SK-N-SH (cell line): ENCODE results near the gene RWDD3. TPM values are rescaled to one million over a fixed set of nuclear protein-coding genes. Genes with fewer than 3 reads are reported as not detected.

Source experiments
- CTCF ChIA-PET: fragments of 300-600, 350-600 bp; formaldehyde crosslinking; extraction: SDS; loops from one replicate; lab custom pipeline; 2021; lab: Yijun Ruan, JAX
- POLR2A ChIA-PET: fragments of 350-600 bp; sonication (Branson Sonifier 250); formaldehyde crosslinking; extraction: SDS; loops from one replicate; lab custom pipeline; 2020; ENCODE audit warnings: antibody characterized with exemption, inconsistent platforms; lab: Yijun Ruan, JAX
- DNase-seq: peaks from one replicate; pipeline ENCODE4 v3.0.0; 2012
- H2AFZ ChIP-seq: fragments of 200-600 bp; sonication (generic); 2 replicates; pipeline ENCODE4 v1.8.1; 2016; ENCODE audit warnings: antibody characterized with exemption, mild to moderate bottlenecking, low read depth
- H3F3A ChIP-seq: fragments of 200-600 bp; sonication (generic); replicated peaks from 2 replicates; pipeline ENCODE3; 2016; ENCODE audit warnings: antibody characterized with exemption, mild to moderate bottlenecking; ENCODE audit not compliant: insufficient read depth
- H3K27ac ChIP-seq, 2 experiments: fragments of 200-500 bp in 1 of 2; fragments of 200-600 bp in 1 of 2; sonication (Bioruptor generic) in 1 of 2; sonication (generic), shearing (Covaris generic) in 1 of 2; 2 replicates each; pipeline versions ENCODE4 v1.5.1 to v1.6.1; 2014 to 2016; ENCODE audit warnings: low read depth in 2 of 2, inconsistent platforms in 1 of 2, low read length in 1 of 2, mild to moderate bottlenecking in 1 of 2, mixed read lengths in 1 of 2
- H3K27me3 ChIP-seq: fragments of 200-600 bp; sonication (generic), shearing (Covaris generic); 2 replicates; pipeline ENCODE4 v1.6.1; 2016; ENCODE audit warnings: mixed run types; ENCODE audit not compliant: insufficient read depth
- H3K36me3 ChIP-seq, 2 experiments: fragments of 200-500 bp in 1 of 2; fragments of 200-600 bp in 1 of 2; sonication (Bioruptor generic) in 1 of 2; sonication (generic) in 1 of 2; replicated peaks in 1 of 2; 2 replicates each; pipeline versions ENCODE3 to v1.5.1; 2014 to 2016; ENCODE audit warnings: low read length in 1 of 2, mild to moderate bottlenecking in 1 of 2; ENCODE audit not compliant: insufficient read depth in 2 of 2, control insufficient read depth in 1 of 2
- H3K4me1 ChIP-seq, 2 experiments: fragments of 200-500 bp in 1 of 2; fragments of 200-600 bp in 1 of 2; sonication (Bioruptor generic) in 1 of 2; sonication (generic), shearing (Covaris generic) in 1 of 2; 2 replicates each; pipeline versions ENCODE4 v1.5.1 to v1.6.1; 2014 to 2016; ENCODE audit warnings: low read depth in 1 of 2, low read length in 1 of 2, mixed run types in 1 of 2; ENCODE audit not compliant: insufficient read depth in 2 of 2, control insufficient read depth in 1 of 2
- H3K4me2 ChIP-seq: fragments of 200-600 bp; sonication (generic), shearing (Covaris generic); 2 replicates; pipeline ENCODE4 v1.6.1; 2017; ENCODE audit warnings: mixed run types
- H3K4me3 ChIP-seq, 2 experiments: fragments of 200-500 bp in 1 of 2; fragments of 200-600 bp in 1 of 2; sonication (Bioruptor generic) in 1 of 2; sonication (generic), shearing (Covaris generic) in 1 of 2; 2 replicates each; pipeline versions ENCODE4 v1.5.1 to v1.8.1; 2014 to 2016; ENCODE audit warnings: low read depth in 2 of 2, inconsistent platforms in 1 of 2, low read length in 1 of 2, mild to moderate bottlenecking in 1 of 2, mixed read lengths in 1 of 2, moderate library complexity in 1 of 2
- H3K79me2 ChIP-seq: fragments of 200-600 bp; sonication (generic); 2 replicates; pipeline ENCODE4 v1.8.1; 2017; ENCODE audit warnings: mild to moderate bottlenecking; ENCODE audit not compliant: insufficient read depth
- H3K9ac ChIP-seq: fragments of 200-600 bp; sonication (generic); 2 replicates; pipeline ENCODE4 v1.6.1; 2017; ENCODE audit warnings: mixed run types
- H3K9me2 ChIP-seq: fragments of 200-600 bp; sonication (generic); 2 replicates; pipeline ENCODE4 v1.6.1; 2017; ENCODE audit warnings: mixed run types
- H3K9me3 ChIP-seq: fragments of 200-600 bp; sonication (generic); 2 replicates; pipeline ENCODE4 v1.6.1; 2017; ENCODE audit warnings: mixed run types, mild to moderate bottlenecking, moderate library complexity
- H4K20me1 ChIP-seq: fragments of 200-600 bp; sonication (generic); 2 replicates; pipeline ENCODE4 v1.6.1; 2017; ENCODE audit warnings: mild to moderate bottlenecking, mixed run types; ENCODE audit not compliant: insufficient read depth
- CHD2 ChIP-seq: fragments of 150-350 bp; IDR thresholded peaks from 2 replicates; pipeline ENCODE4 v1.6.1; 2018; ENCODE audit warnings: low read length; ENCODE audit not compliant: partially characterized antibody
- EZH2phosphoT487 ChIP-seq: fragments of 200-600 bp; sonication (generic); IDR thresholded peaks from 2 replicates; pipeline ENCODE4 v1.6.1; 2017; ENCODE audit warnings: low read depth, mixed run types, mild to moderate bottlenecking, antibody characterized with exemption, moderate library complexity, borderline replicate concordance
- GATA2 ChIP-seq: sonication (generic); formaldehyde crosslinking; IDR thresholded peaks from 2 replicates; pipeline ENCODE4 v1.5.0; 2020; ENCODE audit warnings: mild to moderate bottlenecking, missing genetic modification reagents
- JUND ChIP-seq: IDR thresholded peaks from 2 replicates; pipeline ENCODE4 v1.4.0; 2012
- MXI1 ChIP-seq: IDR thresholded peaks from 2 replicates; pipeline ENCODE4 v1.6.1; 2012; ENCODE audit warnings: mild to moderate bottlenecking, low read depth, low read length, improper control_type of control experiment
- NRF1 ChIP-seq: IDR thresholded peaks from 2 replicates; pipeline ENCODE4 v1.6.1; 2012; ENCODE audit warnings: low read depth, mild to moderate bottlenecking, low read length
- PBX3 ChIP-seq: IDR thresholded peaks from 2 replicates; pipeline ENCODE4; 2012
- POLR2AphosphoS5 ChIP-seq: IDR thresholded peaks from 2 replicates; pipeline ENCODE4 v1.6.1; 2012; ENCODE audit warnings: low read depth, low read length
- REST ChIP-seq: IDR thresholded peaks from 2 replicates; pipeline ENCODE4 v1.6.1; 2012; ENCODE audit warnings: mild to moderate bottlenecking, low read depth, low read length, moderate library complexity
- RXRA ChIP-seq: IDR thresholded peaks from 2 replicates; pipeline ENCODE4 v1.4.0; 2012; ENCODE audit warnings: low read depth, mild to moderate bottlenecking, borderline replicate concordance
- TAF1 ChIP-seq: IDR thresholded peaks from 2 replicates; pipeline ENCODE4 v1.6.1; 2012; ENCODE audit warnings: low read depth, mild to moderate bottlenecking, low read length, moderate library complexity, borderline replicate concordance
- ZBTB33 ChIP-seq: IDR thresholded peaks from 2 replicates; pipeline ENCODE4 v1.4.0; 2012; ENCODE audit warnings: low read depth, borderline replicate concordance
- WGBS: methylation state at CpG from one replicate; pipeline ENCODE4 v1.1.6; 2017; ENCODE audit warnings: low lambda C conversion rate; 5-methylcytosine and 5-hydroxymethylcytosine counted together
- polyA plus RNA-seq, 3 experiments: library from polyadenylated mRNA; depleted of rRNA; stranded (reverse); fragments of >200 nt; gene quantifications; 2 replicates each; pipeline ENCODE4 v1.2.3, GENCODE V29; 2012

Gene RWDD3
- polyA plus RNA-seq, 1 of the 3 experiments (the other 2 are of a cell fraction): 11.9 TPM

- H3K79me2 ChIP-seq: no peaks in the 10 kb centered on the region
- WGBS: 89% methylated on average over 1 of the region's 1 CpG
- H3K9me3 ChIP-seq: no peaks in the 10 kb centered on the region
- H4K20me1 ChIP-seq: no peaks in the 10 kb centered on the region
- ChIA-PET CTCF (no interaction called here), POLR2A (no interaction called here)
- no peak overlapping the region for H2AFZ ChIP-seq
- H3K4me3 ChIP-seq: no peak overlapping the region
- TF ChIP-seq RXRA (no peak), ZBTB33 (no peak), GATA2 (CRISPR knock-in tag) (no peak), NRF1 (no peak), MXI1 (no peak), POLR2AphosphoS5 (no peak), EZH2phosphoT487 (no peak), JUND (no peak), PBX3 (no peak), REST (no peak), CHD2 (no peak), TAF1 (no peak)
- H3K36me3 ChIP-seq: no peaks in the 10 kb centered on the region
- no peak overlapping the region for H3K4me2 ChIP-seq
- H3K4me1 ChIP-seq: peaks cover 0 to 2% of the 10 kb centered on the region in 2 experiments; a peak in 2 of 4 replicates
- no peak for DNase-seq
- no peak overlapping the region for H3K9ac ChIP-seq
- H3K27me3 ChIP-seq: no peaks in the 10 kb centered on the region
- H3F3A ChIP-seq: no peaks in the 10 kb centered on the region
- no peak overlapping the region for H3K27ac ChIP-seq
- no peaks in the 10 kb centered on the region for H3K9me2 ChIP-seq
Observed at GRCh38 chr1:95193591-95193990, 40.4 kb upstream of the RWDD3 start.
